ENCODE measurements around the gene WNK2. TPM values are rescaled to one million over a fixed set of nuclear protein-coding genes. Genes with fewer than 3 reads are reported as not detected.

WNK2 gene
- polyA plus RNA-seq, 3 donors = 0.40 TPM; not detected in 2

GRCh38 chr9:93186215-93186945, 2.4 kb downstream of the WNK2 start:
- no peak overlapping the region for H3K27ac Mint-ChIP-seq

GRCh38 chr9:93187047-93187446, 3.1 kb downstream of the WNK2 start:
- Mint-ChIP-seq H3K4me3 (peak overlapping the region in 1 of 2 donors; percentile 46), H3K36me3 (peaks cover 0 to 5% of the 10 kb centered on the region in 2 donors), H3K9me3 (peaks cover 0 to 7% (median 2%) of the 10 kb centered on the region in 7 donors), H3K27me3 (ENCODE audit: low read depth in 3 of 3) (peaks cover 52 to 78% (median 67%) of the 10 kb centered on the region in 3 donors), H3K4me1 (peaks cover 8% of the 10 kb centered on the region), H3K27ac (no peak overlapping the region)
- H3K79me2 ChIP-seq (ENCODE audit: insufficient read depth, low read length) = no peaks in the 10 kb centered on the region
- H3K9me3 ChIP-seq (replicated peaks in 1 of 2; ENCODE audit: control insufficient read depth in 1 of 2, insufficient read depth in 1 of 2, low read length in 2 of 2) = peaks cover 0 to 8% of the 10 kb centered on the region in 2 donors
- no peak overlapping the region for H3K4me3 ChIP-seq (replicated peaks in 1 of 3; ENCODE audit: low read depth in 2 of 3, low read length in 3 of 3)
- no peaks in the 10 kb centered on the region for H3K36me3 ChIP-seq (replicated peaks in 1 of 2; ENCODE audit: control insufficient read depth in 1 of 2, insufficient read depth in 2 of 2, low read length in 2 of 2)
- H2AFZ ChIP-seq (ENCODE audit: insufficient read depth, low read depth, low read length, poor library complexity, severe bottlenecking) = no peak overlapping the region
- intact Hi-C loops (cut with micrococcal nuclease) = no loop called here
- peaks cover 9 to 16% of the 10 kb centered on the region in 2 donors for H3K4me1 ChIP-seq (ENCODE audit: control insufficient read depth in 1 of 2, insufficient read depth in 2 of 2, low read length in 2 of 2)
- DNase-seq = no peak
- no peak for TF ChIP-seq CTCF (IDR thresholded peaks at IDR 0.05)
- no peaks in the 10 kb centered on the region for H4K20me1 ChIP-seq (ENCODE audit: insufficient read depth, low read length)
- 66% methylated on average over 8 of the region's 9 CpGs for WGBS (ENCODE audit: insufficient coverage)
- H3K27ac ChIP-seq (ENCODE audit: low read depth in 1 of 2, low read length in 2 of 2) = no peak overlapping the region
- peaks cover 18 to 59% of the 10 kb centered on the region in 2 donors for H3K27me3 ChIP-seq (ENCODE audit: control insufficient read depth in 2 of 2, insufficient read depth in 2 of 2, low read length in 2 of 2)
- H3K4me2 ChIP-seq (replicated peaks; ENCODE audit: extremely low read depth, low read length, poor library complexity, severe bottlenecking) = no peak overlapping the region
- no peak overlapping the region for H3K9ac ChIP-seq (ENCODE audit: insufficient read depth, low read length, poor library complexity, severe bottlenecking)

More at GRCh38 chr9:93186215-93186945, 2.4 kb downstream of the WNK2 start:
- Mint-ChIP-seq H3K27me3 (ENCODE audit: low read depth in 3 of 3) (peaks cover 58 to 80% (median 68%) of the 10 kb centered on the region in 3 donors), H3K4me1 (peaks cover 8% of the 10 kb centered on the region), H3K9me3 (peaks cover 0 to 7% (median 2%) of the 10 kb centered on the region in 7 donors), H3K36me3 (peaks cover 0 to 5% of the 10 kb centered on the region in 2 donors), H3K4me3 (peak overlapping the region in 1 of 2 donors; percentile 75)
- H2AFZ ChIP-seq (ENCODE audit: insufficient read depth, low read depth, low read length, poor library complexity, severe bottlenecking) = no peak overlapping the region
- intact Hi-C loops (cut with micrococcal nuclease) = no loop called here
- H3K27me3 ChIP-seq (ENCODE audit: control insufficient read depth in 2 of 2, insufficient read depth in 2 of 2, low read length in 2 of 2) = peaks cover 22 to 66% of the 10 kb centered on the region in 2 donors
- TF ChIP-seq CTCF (IDR thresholded peaks at IDR 0.05) = no peak
- peaks cover 9 to 16% of the 10 kb centered on the region in 2 donors for H3K4me1 ChIP-seq (ENCODE audit: control insufficient read depth in 1 of 2, insufficient read depth in 2 of 2, low read length in 2 of 2)
- H3K9ac ChIP-seq (ENCODE audit: insufficient read depth, low read length, poor library complexity, severe bottlenecking) = no peak overlapping the region
- no peaks in the 10 kb centered on the region for H3K79me2 ChIP-seq (ENCODE audit: insufficient read depth, low read length)
- no peak overlapping the region for H3K4me3 ChIP-seq (replicated peaks in 1 of 3; ENCODE audit: low read depth in 2 of 3, low read length in 3 of 3)
- H3K27ac ChIP-seq (ENCODE audit: low read depth in 1 of 2, low read length in 2 of 2) = no peak overlapping the region
- DNase-seq = no peak
- H4K20me1 ChIP-seq (ENCODE audit: insufficient read depth, low read length) = no peaks in the 10 kb centered on the region
- no peaks in the 10 kb centered on the region for H3K36me3 ChIP-seq (replicated peaks in 1 of 2; ENCODE audit: control insufficient read depth in 1 of 2, insufficient read depth in 2 of 2, low read length in 2 of 2)
- H3K4me2 ChIP-seq (replicated peaks; ENCODE audit: extremely low read depth, low read length, poor library complexity, severe bottlenecking) = no peak overlapping the region
- 91% methylated on average over 8 of the region's 16 CpGs for WGBS (ENCODE audit: insufficient coverage)
- peaks cover 0 to 8% of the 10 kb centered on the region in 2 donors for H3K9me3 ChIP-seq (replicated peaks in 1 of 2; ENCODE audit: control insufficient read depth in 1 of 2, insufficient read depth in 1 of 2, low read length in 2 of 2)

Data from CD14-positive monocyte (primary cell).